NCI-H748 (cell line): Measurements from ENCODE around the gene RAB28.

Experiments used
- DNase-seq: peaks from one replicate; lab custom pipeline; 2025; ENCODE audit not compliant: unreplicated experiment; lab: John Stamatoyannopoulos, UW

RAB28 gene

DNA sequence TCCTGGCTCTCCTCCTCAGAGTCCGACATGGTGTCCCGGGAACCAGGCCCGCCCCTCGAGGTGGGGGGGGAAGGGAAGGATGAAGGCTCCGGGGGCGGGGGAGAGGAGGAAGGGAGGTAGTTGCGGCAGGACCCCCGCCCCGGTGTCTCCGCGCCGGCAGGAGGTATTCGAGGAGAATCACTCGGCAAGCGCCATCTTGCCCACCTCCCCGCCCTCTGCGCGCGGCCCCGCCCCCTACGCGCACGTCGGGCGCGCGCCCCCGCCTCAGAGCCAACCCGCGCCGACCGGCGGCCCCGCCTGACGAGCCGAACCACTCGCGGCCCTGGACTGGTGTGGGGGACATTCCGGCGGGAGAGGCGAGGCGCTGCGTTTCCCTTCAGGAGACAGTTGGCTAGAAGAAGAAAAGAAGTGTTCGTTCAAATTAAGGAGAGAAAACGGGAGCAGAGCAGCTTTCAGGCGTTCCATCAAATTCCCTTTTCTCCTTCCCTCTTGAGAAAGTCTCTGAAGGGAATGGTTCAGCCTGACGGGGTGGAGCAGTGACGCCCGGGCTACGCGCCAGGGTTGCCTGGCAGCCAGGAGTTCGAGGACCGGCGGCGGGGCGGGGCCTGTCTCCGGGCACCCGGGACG is at the start of gene RAB28:
Gene RAB28 (minus strand): TSS at position 219 of the 627 bp plus-strand sequence.
- peak; percentile 90 for DNase-seq

DNA sequence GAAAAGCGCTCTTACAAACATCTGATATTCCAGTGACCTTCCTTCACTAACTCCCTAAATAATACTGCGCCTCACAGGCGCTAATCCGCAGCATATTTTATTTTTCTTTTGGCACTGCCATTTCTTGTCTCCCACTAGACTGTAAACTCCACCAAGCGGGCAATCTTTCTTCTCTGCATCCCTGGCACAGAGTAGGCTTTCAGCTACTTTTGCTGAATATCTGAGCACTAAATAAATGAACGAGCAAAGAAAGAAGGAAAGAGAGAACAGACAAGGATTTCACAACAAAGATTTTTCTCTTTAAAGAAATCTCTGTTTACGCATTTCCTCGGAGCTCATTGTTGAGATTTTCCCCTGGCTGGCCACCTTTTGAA is 47.5 kb upstream of the RAB28 start:
- DNase-seq = no peak

DNA sequence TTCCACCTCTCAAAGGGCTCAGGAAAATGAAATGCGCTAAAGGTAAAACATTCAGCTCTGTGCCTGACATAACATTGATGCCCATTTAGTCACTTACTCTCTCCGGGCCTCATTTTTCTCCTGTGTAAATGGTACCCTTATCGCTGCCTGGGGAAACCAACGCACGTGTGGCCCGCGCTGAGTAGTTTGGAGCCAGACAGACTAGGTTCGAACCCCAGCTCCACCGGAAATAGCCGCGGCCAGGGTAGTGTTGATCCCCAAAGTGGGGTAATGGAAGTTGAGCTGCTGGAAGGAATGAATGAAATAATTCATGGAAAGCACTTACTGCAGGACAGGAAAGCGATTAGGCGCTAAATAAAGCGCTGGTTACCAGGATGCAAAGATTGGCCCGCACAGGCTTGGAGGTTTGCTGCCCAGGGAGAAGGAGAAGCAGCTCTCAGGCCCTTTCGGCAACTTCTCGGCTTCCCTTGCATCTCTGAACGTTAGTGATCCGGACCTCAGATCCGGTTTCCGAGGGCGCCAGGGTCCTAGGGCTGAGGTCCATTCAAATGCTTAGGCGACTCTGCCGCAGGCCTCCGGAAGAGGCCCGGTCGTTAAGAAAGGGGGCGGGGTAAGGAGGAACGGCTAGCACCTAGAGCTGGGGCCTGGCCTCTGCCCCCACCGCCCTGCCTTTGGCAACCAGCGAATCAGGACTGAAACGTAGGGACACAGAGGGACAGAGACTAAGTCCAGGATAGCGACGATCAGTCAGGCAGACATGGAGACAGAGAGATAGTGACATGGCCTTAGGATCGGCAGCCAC is 46.9 kb upstream of the RAB28 start:
- DNase-seq = no peak

DNA sequence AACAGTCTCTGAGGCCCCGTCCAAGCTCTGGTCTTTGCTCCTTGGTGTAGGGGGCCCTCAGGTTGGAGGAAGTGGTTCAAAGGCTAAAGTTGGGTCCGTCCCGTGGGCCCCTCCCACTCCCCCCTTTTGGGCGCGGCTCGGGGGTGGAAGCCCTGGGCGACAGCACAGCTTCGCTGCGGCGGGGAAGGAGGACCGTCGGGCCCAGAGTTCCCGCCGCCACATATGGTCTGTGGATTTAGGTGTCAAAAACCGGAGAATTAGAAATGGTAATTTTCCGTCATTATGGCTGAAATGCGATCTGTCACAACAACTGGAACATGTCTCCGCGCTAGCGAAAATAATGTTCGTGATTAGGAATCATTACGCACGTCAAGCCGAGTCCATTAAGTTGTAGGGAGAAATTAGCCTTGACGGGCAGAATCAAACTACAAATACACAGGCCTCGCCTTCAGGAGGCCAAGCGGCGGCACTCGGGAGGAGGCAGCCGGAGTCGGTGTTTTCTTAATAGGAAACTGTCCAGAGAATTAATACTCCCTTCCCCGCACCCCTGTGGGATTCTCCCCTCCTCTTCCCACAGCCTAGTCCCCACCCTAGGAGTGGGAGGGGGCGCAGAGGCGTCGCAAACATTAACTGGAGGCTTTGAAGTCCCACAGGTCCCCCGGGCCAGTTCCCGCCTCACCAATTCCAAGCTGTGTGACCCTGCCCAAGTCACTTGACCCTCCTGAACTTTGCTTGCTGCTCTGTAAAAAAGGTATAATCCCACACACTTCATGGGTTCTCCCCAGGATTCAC is 45.2 kb upstream of the RAB28 start:
- no peak for DNase-seq

DNA sequence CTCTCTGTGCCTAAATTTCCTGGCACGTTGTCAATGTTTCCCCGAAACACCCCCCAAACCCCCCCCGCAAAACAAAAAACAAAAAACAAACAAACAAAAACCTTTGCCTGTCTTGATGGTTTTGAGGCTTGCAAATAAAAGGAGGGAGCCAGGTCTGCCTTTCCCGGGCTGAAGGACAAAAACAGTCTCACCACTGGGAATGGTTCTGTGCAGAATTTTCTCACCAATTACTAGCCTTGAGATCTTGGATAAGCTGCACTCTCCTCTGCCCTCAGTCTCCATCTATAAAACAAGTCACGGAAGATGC is 44.6 kb upstream of the RAB28 start:
- DNase-seq = no peak

DNA sequence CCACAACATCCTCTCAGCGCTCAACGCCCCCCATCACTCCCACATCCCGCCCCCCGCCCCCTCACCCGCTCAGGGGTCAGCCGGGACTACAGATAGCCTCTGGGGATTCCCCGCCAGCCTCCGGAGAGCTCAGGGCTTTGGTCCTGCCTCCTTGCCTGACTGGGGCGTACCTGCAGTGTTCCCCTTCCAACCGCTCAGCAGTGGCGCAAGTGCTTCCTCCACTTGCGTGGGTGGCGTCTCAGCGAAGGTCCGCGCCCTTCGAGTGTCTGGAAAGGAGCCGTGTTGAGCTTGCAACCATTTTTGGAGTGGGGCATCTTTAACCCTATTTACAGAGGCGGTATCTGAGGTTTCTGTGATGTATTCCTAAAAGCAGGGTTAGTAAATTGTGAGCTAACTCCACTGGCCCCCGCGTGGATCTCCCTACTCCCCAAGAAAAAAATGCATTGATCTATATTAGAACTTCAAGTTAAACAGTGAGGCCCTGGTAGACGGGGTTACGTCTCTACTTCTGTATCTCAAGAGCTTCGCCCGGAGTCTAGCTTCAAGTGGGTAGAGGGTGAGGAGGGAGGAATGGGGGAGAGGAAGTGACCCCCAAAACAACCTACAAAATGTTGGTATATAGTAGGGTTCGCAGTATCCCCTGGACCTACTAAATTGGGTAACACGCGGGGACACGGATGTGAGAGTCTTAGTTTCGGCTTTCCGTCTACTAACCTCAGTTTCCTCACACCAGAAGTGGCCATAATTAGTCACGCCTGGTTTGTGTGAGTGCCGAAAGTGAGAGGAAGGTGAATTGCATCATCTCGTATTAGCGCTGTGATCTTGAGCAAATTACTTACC is 44.1 kb upstream of the RAB28 start:
- peak; percentile 33 for DNase-seq

DNA sequence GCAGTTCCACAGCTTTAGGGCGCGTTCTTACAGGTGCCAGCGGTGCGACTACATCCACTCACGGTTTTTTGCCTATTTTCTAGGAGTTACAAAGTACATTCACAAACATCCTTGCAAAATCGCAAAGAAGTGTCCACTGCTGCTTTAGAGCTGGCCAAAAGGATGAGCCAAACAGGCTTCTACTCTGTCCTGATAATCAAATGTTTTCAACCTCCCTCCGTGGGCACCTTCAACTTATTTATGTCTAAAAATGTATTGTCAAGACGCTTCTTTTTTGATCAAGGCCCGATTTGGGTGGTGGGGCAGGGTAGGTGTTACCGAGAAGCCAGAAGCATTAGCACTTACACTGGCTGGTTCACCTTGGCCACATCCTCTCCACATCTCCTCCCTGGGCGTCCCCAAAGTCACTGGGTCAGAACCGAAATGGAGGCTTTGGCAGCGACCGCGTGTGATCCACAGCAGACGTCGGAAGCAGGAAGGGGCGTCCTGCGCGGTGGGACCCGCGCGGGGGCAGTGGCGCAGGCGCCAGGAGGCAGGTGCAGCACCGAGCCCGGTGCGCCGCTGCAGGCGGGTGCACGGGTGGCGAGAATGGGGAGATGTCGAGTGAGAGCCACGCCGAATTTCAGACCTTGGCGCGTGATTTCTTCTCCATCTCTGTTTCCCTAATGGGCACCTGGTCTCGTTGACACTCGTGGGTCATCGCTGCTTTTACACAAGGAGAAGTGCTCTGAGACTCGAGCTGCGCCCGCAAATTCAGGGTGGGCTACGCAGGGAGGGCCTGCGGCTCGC is 43.2 kb upstream of the RAB28 start:
- peak; percentile 36 for DNase-seq

DNA sequence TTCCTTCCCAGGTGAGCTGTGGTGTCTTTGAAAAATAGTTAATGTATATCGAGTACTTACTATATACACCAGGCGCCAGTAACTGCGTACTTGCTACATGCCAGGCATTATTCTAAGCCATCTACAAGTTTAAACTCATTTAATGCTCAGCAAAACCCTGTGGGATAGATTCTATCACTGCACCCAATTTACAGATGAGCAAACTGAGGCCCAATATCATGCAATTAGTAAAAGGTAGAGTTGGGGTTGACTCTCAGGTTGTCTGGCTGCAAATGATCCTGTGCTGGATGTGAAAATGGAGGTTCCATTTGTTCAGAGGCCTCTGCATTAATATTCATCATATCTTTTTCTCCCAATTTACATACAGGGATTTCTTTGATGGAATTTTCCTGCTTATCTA is 42.5 kb upstream of the RAB28 start:
- no peak for DNase-seq

DNA sequence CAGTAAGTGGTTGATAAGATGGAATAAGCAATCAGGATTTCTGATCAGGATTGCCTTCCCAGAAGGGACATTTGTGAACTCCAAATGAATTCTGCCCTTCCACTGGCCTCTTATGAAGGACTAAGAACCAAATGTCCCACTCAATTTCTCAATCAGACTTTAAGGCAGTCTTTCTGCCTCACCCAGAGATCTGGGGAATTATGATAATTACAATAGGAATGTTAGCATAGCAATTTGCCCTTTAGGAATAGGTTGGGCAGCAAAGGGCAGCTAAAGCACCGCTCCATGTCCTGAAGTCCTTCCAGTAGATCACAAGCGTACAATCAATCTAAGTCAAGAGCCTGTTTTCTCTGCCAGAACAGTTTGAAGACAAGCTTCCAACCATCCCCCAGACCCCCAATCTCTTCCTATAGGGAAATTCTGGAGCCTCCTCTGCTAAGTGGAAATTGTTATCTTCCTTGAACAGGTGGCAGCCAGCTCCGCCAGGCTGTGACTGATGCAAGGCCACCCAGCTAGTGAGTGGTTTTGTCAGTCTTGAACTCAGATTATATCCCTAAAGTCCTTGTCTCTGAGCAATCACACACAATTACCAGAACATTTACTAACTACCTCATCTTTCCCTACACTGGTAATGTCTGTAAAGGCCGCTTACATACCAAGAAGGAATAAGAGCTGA is 41.6 kb upstream of the RAB28 start:
- no peak for DNase-seq

DNA sequence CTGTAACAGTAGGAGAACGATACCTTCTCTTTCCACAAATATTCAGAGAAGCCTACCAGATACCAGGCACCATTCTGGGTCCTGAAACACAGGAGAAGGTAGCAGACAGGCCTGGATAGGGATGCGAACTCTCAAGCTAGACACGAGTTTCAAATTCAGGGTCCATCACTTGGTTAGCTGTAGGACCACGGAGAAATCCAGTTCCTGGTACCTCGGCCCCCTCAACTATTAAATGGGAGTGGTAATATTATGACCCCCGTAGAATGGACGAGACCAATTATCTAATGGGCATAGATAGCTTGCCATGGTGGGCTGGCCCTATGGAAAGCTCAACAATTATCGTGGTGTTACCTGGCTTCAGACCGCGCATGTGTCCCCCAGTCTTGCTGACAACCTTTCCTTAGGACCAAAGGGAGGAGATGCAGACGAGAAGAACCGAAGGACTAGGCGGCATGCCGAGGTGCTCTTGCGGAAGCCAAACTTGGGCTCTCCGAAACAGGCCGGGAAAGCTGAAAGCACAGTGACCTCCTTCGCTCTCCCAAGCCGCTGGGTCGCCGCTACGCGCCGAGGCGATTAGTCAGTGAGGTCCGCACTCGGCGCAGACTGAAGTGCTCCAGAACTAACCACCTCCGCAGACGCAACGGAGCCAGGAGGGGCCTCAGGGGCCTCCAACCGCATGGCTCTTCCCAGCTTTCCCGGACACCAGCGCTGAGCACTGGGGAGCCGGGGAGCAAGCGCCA is 40.5 kb upstream of the RAB28 start:
- DNase-seq = no peak

DNA sequence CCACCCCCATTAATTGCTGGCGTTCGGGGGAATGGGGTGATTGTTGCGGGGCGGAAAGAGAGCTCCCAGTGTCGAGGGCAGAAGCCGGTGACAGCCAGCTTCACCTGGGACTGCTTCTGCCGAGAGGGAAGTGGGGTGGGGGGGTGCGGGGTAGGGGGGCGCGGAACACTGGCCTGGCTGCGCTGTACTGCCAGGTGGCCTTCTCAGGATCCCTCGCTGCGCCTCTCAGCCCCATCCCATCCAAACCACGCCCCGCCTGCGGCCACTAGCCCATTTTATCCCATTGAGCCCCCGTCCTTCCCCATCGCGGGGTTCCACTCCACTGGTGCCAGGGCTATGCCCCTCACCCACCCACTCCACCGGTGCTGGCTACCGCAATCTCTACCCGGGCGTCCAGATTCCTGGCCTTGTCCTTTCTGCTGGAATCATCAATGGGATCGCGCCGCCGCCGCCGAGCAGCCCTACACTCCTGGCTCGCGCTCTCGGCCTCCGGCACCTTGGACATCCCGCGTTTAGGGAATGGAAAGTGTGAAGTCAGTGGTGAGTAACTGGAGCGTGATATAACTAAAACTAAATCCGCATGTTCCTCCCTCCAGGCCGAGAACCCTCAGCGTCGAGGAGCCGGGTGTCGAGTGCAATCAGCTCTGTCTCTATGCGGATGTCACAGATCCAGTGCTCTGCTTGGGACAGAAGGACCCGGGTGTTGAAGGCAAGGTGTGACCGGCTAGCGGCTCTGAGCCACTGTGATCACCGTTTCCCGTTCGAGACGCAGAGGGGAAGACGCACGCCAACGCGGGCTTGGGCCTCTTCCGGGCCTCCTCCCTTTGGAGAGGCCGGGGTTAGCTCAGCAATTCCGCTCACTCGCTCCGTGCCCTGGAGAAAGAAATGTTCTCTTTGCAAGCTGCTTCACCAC is 39.7 kb upstream of the RAB28 start:
- no peak for DNase-seq

DNA sequence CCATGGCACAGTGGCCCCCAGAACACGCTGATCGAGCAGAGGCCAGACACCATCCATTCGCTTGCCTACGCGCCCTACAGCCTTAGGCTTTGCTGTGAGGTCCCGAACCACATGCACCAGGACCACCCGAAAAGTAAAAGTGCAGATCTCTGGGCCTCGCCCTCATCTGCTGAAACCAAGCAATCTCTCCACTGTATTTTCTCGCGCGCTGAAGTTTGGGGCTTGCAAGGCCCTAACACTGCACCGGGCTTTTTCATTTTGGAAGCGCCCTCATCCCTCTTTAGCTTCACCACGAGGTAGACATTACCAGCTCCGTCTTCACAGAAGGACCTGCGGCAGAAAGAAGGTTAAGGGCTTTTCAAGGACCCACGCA is 39.0 kb upstream of the RAB28 start:
- no peak for DNase-seq

DNA sequence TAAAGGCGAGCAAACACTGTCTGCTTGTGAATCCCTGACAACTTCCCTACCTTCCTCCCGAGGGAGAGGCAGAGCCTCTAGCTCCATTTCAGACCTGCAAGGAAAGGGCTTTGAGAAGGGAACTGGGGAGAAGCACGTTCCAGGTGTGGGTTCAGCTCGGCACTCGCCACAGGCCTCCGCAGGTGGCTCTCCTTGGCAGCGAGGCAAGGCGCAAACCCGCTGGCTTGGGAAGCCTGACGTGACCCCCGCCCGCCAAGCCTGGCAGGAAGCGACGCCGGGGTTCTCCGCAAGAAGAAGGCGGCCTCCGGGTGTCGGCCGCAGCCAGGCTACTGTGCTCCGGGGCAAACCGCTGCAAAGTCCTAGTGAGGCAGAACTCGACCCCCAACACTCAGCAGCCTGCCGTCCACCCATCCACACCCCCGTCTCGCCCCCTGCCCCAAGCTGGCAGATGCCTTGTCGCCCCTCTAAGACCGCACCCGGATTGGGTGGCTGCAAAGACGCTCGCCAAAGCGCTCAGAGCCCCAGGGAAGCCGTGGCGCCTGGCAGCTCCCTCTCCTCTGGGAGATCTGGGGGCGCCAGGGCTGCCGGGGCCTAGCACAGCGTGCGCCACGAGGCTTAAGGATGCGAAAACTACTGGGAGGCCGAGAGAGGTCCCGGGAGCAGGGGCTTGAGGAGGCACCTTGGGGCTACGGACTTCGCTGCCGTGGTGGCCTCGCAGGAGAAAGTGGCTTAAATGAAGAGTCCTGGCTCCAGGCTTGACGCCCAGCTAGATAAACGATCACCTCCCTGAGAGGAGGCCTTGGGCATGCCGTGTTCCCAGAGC is 38.4 kb upstream of the RAB28 start:
- no peak for DNase-seq

DNA sequence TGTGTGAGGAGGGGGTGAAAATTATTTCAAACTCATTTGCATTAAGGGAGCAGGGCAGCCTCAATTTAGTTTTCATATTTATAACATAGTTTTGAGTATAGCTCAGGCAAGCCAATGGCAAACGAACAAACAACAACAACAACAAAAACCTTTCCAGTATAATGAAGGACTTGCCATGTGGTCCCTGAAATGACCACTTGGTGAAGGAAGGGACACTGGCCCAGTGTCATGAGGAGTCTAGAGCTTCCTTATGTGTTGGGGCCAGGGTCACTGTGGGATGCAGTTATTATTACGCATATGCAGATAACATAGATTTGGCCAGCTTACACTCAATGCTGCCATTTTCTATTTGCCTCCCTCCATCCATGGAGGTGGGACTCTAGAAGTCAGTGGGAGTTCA is 36.9 kb upstream of the RAB28 start:
- DNase-seq = no peak

DNA sequence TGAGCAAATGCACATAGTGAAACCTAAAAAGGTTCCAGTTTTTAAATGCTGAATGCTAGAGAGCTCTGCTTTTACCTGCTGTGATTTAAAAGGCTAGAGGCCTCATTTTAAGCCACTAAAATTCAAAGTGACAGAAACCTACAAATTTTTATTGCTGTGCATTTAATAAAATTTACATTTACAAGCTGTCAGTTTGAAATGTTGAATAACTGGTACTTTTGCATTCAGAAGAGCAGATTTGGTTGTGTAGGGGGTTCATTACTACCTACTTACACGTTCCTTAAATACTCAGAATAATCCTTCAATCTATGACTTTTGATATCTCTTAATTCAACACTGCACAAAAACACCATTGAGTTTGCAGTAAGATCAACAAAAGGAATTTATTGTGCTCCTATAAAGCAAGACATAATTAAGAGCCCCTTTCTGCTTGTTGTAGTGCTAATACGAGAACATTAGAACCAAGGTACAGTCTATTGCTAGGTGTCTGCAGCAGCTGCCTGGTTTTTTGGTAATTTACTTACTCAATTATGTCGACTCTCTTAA is 32.2 kb upstream of the RAB28 start:
- DNase-seq = peak; percentile 31

DNA sequence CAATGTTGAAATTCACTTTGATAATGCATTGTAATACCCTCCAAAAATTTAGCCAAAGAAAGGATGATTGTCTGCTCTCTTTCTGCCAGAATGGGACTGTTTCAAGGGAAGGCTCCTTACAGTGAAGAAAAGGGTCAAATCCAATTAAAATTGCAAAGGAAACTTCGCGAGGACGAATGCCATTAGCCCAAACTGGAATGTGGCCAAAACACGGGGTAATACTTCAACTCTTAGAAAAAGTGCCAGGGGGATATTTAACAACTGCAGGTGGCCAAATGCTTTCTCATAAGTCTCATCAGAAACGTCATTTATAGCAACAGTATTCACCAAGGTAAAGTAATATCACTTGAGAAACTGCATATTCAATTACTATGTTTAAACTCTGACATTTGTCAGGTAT is 31.1 kb upstream of the RAB28 start:
- no peak for DNase-seq

DNA sequence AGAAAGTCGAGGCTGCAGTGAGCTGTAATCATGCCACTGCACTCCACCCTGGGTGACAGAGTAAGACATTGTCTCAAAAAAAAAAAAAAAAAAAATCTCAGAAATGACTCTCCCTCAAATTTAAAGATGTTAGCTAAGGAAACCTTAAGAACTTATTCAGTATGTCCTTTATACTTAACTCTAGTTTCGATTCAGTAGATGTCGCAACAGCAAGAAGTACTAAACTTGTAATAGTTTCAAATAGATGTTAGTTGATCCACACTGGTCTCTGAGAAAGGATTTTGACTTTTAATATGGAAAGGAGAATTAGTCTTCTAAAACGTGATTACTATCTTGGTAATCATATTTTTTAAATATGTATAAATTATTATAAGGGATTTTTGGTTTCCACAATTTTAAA is 30.6 kb upstream of the RAB28 start:
- DNase-seq = no peak
